Left renal pelvis (tissue), 4 donors: ENCODE measurements around the gene DENND5A. TPM values are rescaled to one million over a fixed set of nuclear protein-coding genes. Genes with fewer than 3 reads are reported as not detected.

Experiments
- DNase-seq, 4 donors: peaks; one replicate each; pipeline ENCODE4 v3.0.0-alpha.2; 2013; ENCODE audit warnings: low read depth in 4 of 4, low spot score in 3 of 4
- polyA plus RNA-seq, 4 donors: library from polyadenylated mRNA; unstranded; fragments of 120-200 nt; gene quantifications; one replicate each; pipeline ENCODE4 v1.2.1, GENCODE V29; 2013; ENCODE audit not compliant: insufficient read length in 4 of 4

DENND5A gene
- polyA plus RNA-seq, 4 donors, result 81.1 to 110 (median 93.6) TPM

- DNase-seq, result no peak
Measured at GRCh38 chr11:9141186-9141585, 124.0 kb downstream of the DENND5A start.

GRCh38 chr11:9139628-9140357 is 125.4 kb downstream of the DENND5A start:
- DNase-seq, result no peak

GRCh38 chr11:9138612-9139579 is 126.3 kb downstream of the DENND5A start:
- DNase-seq, result no peak

- DNase-seq, result no peak
Measured at GRCh38 chr11:9138133-9138453, 127.1 kb downstream of the DENND5A start.

GRCh38 chr11:9137293-9138132 is 127.6 kb downstream of the DENND5A start:
- DNase-seq, result peak; percentile 39 to 58 (median 43)

GRCh38 chr11:9136741-9137140 is 128.4 kb downstream of the DENND5A start:
- DNase-seq, result no peak

GRCh38 chr11:9133956-9134355 is 131.2 kb downstream of the DENND5A start:
- DNase-seq, result no peak

GRCh38 chr11:9132203-9132878 is 132.8 kb downstream of the DENND5A start:
- no peak for DNase-seq

GRCh38 chr11:9130297-9130696 is 134.9 kb downstream of the DENND5A start:
- DNase-seq, result no peak

- no peak for DNase-seq
Measured at GRCh38 chr11:9126636-9127035, 138.5 kb downstream of the DENND5A start.

- no peak for DNase-seq
Measured at GRCh38 chr11:9125185-9125886, 139.8 kb downstream of the DENND5A start.

- DNase-seq, result no peak
Measured at GRCh38 chr11:9123595-9124304, 141.4 kb downstream of the DENND5A start.

GRCh38 chr11:9121469-9121796 is 143.7 kb downstream of the DENND5A start:
- DNase-seq, result no peak

- no peak for DNase-seq
Measured at GRCh38 chr11:9120664-9121468, 144.3 kb downstream of the DENND5A start.

GRCh38 chr11:9118277-9118676 is 146.9 kb downstream of the DENND5A start:
- DNase-seq, result no peak

GRCh38 chr11:9112075-9112474 is 153.1 kb downstream of the DENND5A start:
- no peak for DNase-seq

- no peak for DNase-seq
Measured at GRCh38 chr11:9109858-9110731, 155.1 kb downstream of the DENND5A start.
